PFSK-1 (cell line): ENCODE data around the gene SORCS1.

Experiments used
- POLR2AphosphoS5 ChIP-seq: IDR thresholded peaks from 2 replicates; pipeline ENCODE4 v1.6.1; 2012; ENCODE audit warnings: low read depth, mild to moderate bottlenecking, control low read depth, low read length, moderate library complexity
- TAF1 ChIP-seq: IDR thresholded peaks from 2 replicates; pipeline ENCODE4 v1.6.1; 2012; ENCODE audit warnings: low read length, control low read depth, borderline replicate concordance; ENCODE audit not compliant: insufficient read depth

DNA sequence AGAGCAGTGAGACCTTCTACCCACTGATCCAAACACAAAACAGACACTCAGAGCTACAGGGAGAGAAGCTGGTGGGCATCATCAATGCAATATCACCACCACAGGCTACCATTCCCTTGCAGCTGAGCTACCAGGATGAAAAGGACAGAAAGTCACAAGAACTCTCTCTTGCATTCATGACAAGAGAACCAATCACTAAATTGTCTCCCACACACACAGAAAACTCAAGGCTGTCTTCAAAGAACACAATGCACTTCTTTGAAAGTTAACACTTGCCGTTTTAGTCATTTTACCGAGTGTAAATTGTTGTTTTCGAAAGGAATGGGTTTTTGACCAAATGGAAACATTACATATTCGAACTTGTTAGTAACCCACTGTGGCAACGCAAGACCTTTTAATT is 626.6 kb downstream of the SORCS1 start:
- TF ChIP-seq POLR2AphosphoS5 (no peak), TAF1 (no peak)
